K562 (cell line): ENCODE data around the gene MOG. TPM values are rescaled to one million over a fixed set of nuclear protein-coding genes. Genes with fewer than 3 reads are reported as not detected.

Source experiments
- CCNT2 ChIP-seq: IDR thresholded peaks from 2 replicates; pipeline ENCODE4 v1.6.1; 2011; ENCODE audit warnings: borderline replicate concordance, low read depth, mild to moderate bottlenecking, moderate library complexity, mixed read lengths, low read length; ENCODE audit not compliant: insufficient read length; ENCODE audit errors: extremely low read depth
- GMEB1 ChIP-seq: fragments of 250-450 bp; sonication (Bioruptor Pico); IDR thresholded peaks from 2 replicates; pipeline ENCODE4 v1.4.0; 2020; ENCODE audit warnings: mild to moderate bottlenecking
- HCFC1 ChIP-seq: IDR thresholded peaks from 2 replicates; pipeline ENCODE4 v1.6.1; 2012; ENCODE audit warnings: low read depth, low read length, improper control_type of control experiment
- KDM1A ChIP-seq, 2 experiments: fragments of 450-650 bp; IDR thresholded peaks; 2 replicates each; pipeline ENCODE4 v1.6.1; 2016; ENCODE audit warnings: mild to moderate bottlenecking in 2 of 2
- KHSRP ChIP-seq: fragments of 450-650 bp; IDR thresholded peaks from 2 replicates; pipeline ENCODE4 v1.6.1; 2017
- MAZ ChIP-seq, 2 experiments: fragments of 450-650 bp in 1 of 2; sonication (generic) in 1 of 2; formaldehyde crosslinking; IDR thresholded peaks in 1 of 2; conservative IDR thresholded peaks in 1 of 2; 2 replicates each; pipeline versions ENCODE4 v1.4.0 to v1.5.0; 2020; ENCODE audit warnings: mild to moderate bottlenecking in 1 of 2, missing genetic modification reagents in 1 of 2
- MBD2 ChIP-seq: sonication (generic); IDR thresholded peaks from 2 replicates; pipeline ENCODE4 v1.6.1; 2016; ENCODE audit warnings: low read depth, borderline replicate concordance
- MNT ChIP-seq, 2 experiments: fragments of 450-650 bp; conservative IDR thresholded peaks; 2 replicates each; pipeline ENCODE4 v1.6.1; 2017; ENCODE audit warnings: mild to moderate bottlenecking in 2 of 2, moderate library complexity in 2 of 2
- SMC3 ChIP-seq: conservative IDR thresholded peaks from 2 replicates; pipeline ENCODE4 v1.6.1; 2011; ENCODE audit warnings: low read depth, low read length, improper control_type of control experiment; ENCODE audit not compliant: insufficient read depth
- TCF7 ChIP-seq: sonication (generic); IDR thresholded peaks from 2 replicates; pipeline ENCODE4 v1.6.1; 2016; ENCODE audit warnings: antibody characterized with exemption, borderline replicate concordance
- TCFL5 ChIP-seq: fragments of 250-450 bp; sonication (Bioruptor Pico); conservative IDR thresholded peaks from 2 replicates; pipeline ENCODE4 v1.6.1; 2021; ENCODE audit warnings: mild to moderate bottlenecking, moderate library complexity, matching md5 sums
- ZNF232 ChIP-seq: sonication (generic); formaldehyde crosslinking; IDR thresholded peaks from 2 replicates; pipeline ENCODE4 v1.8.0; 2022; ENCODE audit warnings: mild to moderate bottlenecking, missing genetic modification reagents
- ZNF274 ChIP-seq: IDR thresholded peaks from 2 replicates; pipeline ENCODE4 v1.6.1; 2011; ENCODE audit warnings: low read depth, mild to moderate bottlenecking, low read length, moderate library complexity, borderline replicate concordance
- ZNF444 ChIP-seq: fragments of 250-450 bp; sonication (Bioruptor Pico); IDR thresholded peaks from 2 replicates; pipeline ENCODE4 v1.4.0; 2020; ENCODE audit warnings: mild to moderate bottlenecking, moderate library complexity
- ZNF655 ChIP-seq: fragments of 250-450 bp; sonication (Bioruptor Pico); IDR thresholded peaks from 2 replicates; pipeline ENCODE4 v1.5.0; 2021
- polyA plus RNA-seq, 8 experiments: library from polyadenylated mRNA; depleted of rRNA in 4 of 8; stranded (reverse) in 5 of 8; unstranded in 3 of 8; fragments of >200 nt; fragmentation: Nextera tagmentation in 2 of 8; fragmentation: Illumina TruSeq in 1 of 8; extraction: Ambion mirVana in 2 of 8; extraction: Trizol in 1 of 8; gene quantifications; 2 replicates each; pipeline versions ENCODE4 v1.2.1 to v1.2.3, GENCODE V29; 2011 to 2014; ENCODE audit warnings: inconsistent platforms in 1 of 8, missing spikeins in 1 of 8
- total RNA-seq, 7 experiments: library from RNA; depleted of rRNA in 6 of 7; stranded (reverse); fragments of >200 nt in 6 of 7; fragmentation: Illumina TruSeq in 2 of 7; extraction: Trizol in 2 of 7; gene quantifications; 2 replicates each; pipeline versions ENCODE4 v1.2.1 to v1.2.3, GENCODE V29; 2011 to 2021; ENCODE audit warnings: low replicate concordance in 1 of 7

The MOG gene
- total and polyA plus RNA-seq, 9 of the 15 experiments (the other 6 are each of a cell fraction or from before 2014, with no cell fraction given) = not detected

GRCh38 chr6:29653452-29654038, 3.3 kb upstream of the MOG start (continued):
- no peak for TF ChIP-seq GMEB1 (CRISPR knock-in tag)
- TF ChIP-seq TCF7 = no peak
- TF ChIP-seq MBD2 = no peak
- peak in 1 of 2 experiments; percentile 29; a peak in 1 of 4 replicates for TF ChIP-seq MNT (conservative IDR thresholded peaks at IDR 0.05)
- TF ChIP-seq KDM1A (IDR thresholded peaks at IDR 0.05) = peak; percentile 71 to 72
- TF ChIP-seq ZNF655 (CRISPR knock-in tag) = no peak
- peak in 1 of 2 experiments; percentile 25; a peak in 1 of 4 replicates for TF ChIP-seq MAZ (CRISPR knock-in tag; conservative IDR thresholded peaks at IDR 0.05 in 1 of 2, IDR thresholded peaks at IDR 0.05 in 1 of 2)
- TF ChIP-seq KHSRP = no peak
- no peak for TF ChIP-seq CCNT2
- no peak for TF ChIP-seq ZNF274
- no peak for TF ChIP-seq ZNF232 (CRISPR knock-in tag)
- no peak for TF ChIP-seq ZNF444 (CRISPR knock-in tag)
- no peak for TF ChIP-seq TCFL5
- peak; percentile 40; the same call in 1 of the 2 replicates for TF ChIP-seq SMC3
- no peak for TF ChIP-seq HCFC1
- TF ChIP-seq, all 486 proteins: peak for 11
